Cerebellar cortex (tissue), 1 donor: Measurements from ENCODE around the gene RFWD3.
"Not testable (repeated sequence)": the region's sequence is repeated elsewhere in the genome, so short reads cannot be mapped to it uniquely, and the experiment has no call there.

ENCODE experiments used
- DNase-seq: peaks from one replicate; pipeline ENCODE4 v3.0.0-alpha.2; 2015; ENCODE audit warnings: low spot score

Gene RFWD3

DNA sequence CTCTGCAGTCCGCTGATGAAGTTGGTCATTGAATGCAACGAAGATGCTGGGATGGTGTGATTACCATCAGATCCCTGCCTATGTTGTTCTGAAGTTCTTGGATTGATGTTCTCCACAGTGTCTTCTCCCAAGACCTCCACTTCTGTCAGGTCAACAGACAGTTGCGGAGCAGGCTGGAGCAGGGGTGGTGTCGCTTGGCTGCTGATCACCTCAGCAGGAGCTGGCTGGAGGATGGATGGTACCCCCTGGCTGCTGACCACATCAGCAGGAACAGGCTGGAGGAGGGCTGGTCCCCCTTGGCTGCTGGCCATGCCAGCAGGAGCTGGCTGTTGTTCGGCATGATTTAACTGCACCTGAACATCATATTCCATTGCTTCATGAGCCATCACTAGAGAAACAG is 5.6 kb downstream of the RFWD3 start:
- DNase-seq, result no peak

DNA sequence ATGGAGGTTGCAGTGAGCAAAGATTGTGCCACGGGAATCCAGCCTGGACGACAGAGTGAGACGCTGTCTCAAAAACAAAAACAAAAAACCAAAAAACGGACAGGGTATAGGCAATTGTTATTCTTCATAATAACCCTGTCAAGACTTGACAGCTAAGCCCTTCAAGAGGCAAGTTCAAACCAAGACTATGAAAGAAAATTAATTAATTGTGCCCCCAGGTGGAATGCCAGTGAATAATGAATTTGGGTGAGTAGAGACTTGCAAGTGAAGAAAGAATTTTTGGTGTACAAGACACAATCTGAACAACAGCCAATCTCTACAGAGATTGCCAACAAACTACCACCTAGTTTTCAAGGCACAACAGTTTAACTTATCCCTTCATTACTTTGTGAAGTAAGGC is 6.3 kb downstream of the RFWD3 start:
- no peak for DNase-seq

DNA sequence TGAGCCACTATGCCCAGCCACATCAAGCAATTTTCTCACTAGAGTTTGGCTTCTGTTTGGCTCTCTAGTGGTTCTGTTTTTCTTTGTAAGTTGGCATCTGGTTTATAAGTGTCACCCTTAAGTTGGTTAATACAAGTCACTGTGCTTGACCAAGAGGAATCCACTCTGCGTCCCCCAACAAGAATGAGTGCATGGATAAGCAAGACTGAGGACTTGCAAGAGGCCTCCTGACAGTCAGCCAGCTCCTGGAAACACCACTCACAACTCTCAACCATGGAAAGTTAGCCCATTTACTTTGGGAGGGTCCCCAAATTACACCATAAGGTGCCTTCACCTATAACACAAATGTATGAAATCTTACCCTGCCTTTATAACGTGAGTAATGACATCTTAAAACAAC is 7.6 kb downstream of the RFWD3 start:
- DNase-seq, result no peak

DNA sequence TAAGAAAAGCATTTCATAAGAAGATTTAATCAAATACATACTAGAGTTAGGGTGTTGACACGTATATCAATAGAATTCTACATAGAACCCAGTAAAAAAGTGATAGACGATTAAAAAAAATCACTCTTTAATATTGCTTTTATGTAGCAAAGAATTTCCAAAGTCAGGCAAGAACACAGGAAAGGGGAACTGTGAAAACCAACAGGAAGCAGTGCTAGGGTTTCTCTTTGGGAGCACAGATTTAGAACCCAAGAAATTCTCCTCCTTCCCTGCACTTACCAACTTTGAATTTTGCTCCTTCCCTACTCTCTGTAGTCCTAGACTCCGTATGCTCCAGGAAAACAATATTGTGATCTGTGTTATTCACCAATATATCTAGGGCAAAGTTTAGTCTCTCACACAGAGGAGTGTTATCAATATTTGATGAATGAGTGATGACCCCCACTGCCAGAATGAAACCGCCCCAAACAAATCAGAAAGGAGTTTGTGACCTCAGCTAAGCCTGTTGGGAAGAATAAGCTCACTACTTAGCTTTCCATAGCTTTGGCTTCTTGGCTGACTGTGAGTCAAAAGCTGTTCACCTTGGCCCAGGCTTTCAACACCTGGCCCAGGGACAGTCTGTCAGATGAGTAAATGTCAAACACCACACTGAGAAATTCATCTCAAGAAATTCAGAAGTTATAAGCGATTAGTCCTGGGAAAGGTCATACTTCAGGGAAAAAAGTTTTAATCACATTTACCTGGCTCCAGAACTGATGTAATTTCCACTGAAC is 8.6 kb downstream of the RFWD3 start:
- DNase-seq, result no peak

DNA sequence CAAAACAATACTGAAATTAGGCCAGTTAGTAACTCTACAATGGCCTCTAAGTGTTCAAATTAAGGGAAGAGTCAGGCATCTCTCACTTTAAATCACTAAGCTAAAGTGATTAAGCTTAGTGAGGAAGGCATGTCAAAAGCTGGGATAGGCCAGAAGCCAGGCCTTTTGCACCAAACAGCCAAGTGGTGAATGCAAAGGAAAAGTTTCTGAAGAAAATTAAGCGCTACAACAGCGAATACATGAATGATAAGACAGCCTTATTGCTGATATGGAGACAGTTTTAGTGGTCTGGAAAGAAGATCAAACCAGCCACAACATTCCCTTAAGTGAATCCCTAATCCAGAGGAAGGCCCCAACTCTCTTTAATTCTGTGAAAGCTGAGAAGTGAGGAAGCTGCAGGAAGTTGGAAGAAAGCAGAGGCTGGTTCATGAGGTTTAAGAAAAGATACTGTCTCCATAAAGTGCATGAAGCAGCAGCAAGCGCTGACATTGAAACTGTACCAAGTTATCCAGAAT is 12.1 kb downstream of the RFWD3 start:
- no peak for DNase-seq

DNA sequence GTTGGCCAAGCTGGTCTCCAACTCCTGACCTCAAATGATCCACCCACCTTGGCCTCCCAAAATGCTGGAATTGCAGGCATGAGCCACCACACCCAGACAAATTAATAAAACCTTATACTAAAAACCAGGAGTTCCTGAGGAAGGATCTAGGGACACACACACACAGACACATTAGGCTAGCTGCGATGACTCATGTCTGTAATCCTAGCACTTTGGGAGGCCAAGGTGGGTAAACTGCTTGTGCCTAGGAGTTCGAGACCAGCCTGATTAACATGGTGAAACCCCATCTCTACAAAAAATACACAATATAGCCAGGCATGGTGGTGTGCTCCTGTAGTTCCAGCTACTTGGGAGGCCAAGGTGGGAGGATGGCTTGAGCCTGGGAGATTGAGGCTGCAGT is 13.8 kb downstream of the RFWD3 start:
- not testable (repeated sequence) for DNase-seq

GRCh38 chr16:74652249-74652648 is 14.4 kb downstream of the RFWD3 start:
- DNase-seq, result no peak

DNA sequence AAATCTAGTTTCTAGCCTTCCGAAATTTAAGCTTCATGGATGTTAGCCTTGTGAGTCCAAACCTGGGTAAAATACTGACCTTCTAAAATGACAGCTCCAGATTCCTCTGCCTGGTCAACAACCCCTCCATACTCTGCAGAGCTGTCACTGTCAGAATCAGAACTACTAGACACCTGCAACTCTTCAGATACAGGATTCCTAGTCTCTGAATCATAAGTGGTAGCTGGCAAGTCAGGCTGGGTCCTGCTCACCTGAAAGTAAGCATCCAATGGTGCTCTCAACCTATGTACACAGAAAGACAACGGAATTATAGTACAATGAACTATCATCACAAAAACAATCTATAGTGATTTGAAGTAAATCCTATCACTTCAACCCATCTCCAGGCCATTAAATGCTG is 14.8 kb downstream of the RFWD3 start:
- no peak for DNase-seq

DNA sequence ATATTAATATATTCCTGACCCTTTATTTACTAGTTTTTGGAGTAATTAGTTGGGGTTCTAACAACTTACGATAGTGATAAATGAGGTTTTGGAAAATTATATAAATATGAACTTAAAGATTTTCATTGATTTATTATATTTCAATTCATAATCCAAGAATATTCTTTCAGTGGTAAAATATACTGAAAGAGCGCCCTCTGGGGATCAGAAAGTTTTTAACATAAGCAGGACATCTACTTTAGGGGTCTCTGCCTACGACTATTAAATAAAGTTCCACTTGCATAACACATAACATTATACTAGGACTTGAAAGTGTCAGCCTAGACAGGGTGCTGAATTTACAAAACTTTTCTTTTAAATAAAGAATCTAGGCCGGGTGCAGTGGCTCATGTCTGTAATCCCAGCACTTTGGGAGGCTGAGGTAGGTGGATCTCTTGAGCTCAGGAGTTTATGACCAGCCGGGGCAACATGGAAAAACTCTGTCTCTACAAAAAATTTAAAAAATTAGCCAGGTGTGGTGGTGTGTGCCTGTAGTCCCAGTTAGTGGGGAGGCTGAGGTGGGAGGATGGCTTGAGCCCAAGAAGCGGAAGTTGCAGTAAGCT is 15.6 kb downstream of the RFWD3 start:
- DNase-seq, result peak; percentile 16

DNA sequence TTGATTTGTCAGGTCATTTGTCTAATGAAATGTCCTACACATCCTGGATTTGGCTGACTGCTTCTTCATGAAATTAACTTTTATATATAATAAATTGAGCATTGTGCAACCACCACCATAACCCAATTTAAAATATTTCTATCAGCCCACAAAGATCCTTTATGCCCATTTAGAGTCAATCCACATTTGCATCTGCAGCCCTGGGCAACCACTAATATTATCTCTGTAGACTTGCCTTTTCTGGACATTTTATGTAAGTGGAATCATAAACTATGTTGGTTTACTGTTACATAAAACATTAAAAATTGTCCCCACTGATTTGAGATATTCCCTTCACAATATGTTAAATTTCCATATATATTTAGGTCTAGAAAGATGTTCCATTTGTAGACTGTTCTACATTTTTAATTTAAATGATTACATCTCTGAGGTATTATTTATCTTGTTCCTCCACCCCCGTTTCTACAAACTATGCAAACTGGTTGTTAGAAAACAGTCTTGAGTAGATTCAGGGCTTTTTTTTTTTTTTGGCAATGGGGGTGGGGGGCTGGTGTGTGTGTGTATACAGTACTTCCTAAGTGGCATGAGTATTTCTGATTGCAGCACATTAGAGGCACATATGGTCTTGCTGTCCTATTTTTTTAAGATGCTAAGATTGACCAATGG is 16.7 kb downstream of the RFWD3 start:
- no peak for DNase-seq

GRCh38 chr16:74641969-74642368 is 24.7 kb downstream of the RFWD3 start:
- no peak for DNase-seq

GRCh38 chr16:74637742-74638453 is 28.8 kb downstream of the RFWD3 start:
- DNase-seq, result no peak

DNA sequence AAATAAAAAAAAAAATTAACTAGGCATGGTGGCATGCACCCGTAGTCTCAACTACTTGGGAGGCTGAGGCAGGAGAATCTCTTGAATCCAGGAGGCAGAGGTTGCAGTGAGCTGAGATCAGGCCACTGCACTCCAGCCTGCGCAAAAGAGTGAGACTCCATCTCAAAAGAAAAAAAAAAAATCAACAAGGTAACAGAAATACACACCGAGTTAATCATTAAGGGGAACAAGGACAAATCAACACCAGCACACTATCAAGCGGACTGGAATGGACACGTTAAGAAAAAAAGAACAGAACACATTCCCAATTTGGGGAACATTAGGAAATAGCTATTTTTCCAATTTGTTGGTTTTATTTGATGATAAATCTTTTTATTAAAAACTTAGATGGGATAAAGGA is 31.4 kb downstream of the RFWD3 start:
- no peak for DNase-seq

- no peak for DNase-seq
Measured at GRCh38 chr16:74633686-74634085, 33.0 kb downstream of the RFWD3 start.

DNA sequence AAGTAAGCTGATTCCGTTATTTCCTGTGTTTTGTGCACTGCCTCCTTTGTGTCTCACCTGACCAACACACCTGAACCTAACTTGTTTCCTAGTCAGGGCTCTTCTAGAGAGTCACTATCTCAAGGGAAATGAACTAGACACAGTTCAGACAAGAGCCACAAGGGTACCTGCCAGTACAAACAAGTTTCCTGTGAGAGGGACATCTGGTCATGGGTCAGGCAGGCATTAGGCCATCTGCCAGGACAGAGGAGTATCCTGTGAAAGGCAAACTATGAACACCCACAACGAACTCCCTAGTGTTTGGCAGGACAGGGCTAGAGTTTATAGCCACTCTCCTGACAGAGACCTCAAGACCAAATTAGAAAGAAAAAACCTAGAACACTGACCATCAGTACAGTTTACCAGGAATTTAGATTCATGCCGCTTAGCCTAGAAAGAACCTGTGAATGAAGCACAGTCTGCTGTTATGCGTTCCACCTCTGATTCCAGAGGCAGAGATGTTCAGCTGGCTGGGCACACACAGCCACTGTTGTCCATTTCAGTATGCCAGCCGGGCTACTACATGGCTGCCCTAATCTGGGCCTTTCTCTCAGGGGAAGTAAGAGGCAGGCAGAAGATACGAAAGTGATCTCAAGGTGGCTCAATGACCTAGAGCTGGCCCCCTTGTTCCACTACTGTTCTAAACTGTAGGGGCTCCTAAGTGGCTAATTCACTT is 39.0 kb downstream of the RFWD3 start:
- no peak for DNase-seq

- no peak for DNase-seq
Measured at GRCh38 chr16:74626741-74627416, 39.8 kb downstream of the RFWD3 start.

GRCh38 chr16:74625500-74626350 is 41.0 kb downstream of the RFWD3 start:
- no peak for DNase-seq

- DNase-seq, result no peak
Measured at GRCh38 chr16:74623839-74624235, 42.8 kb downstream of the RFWD3 start.

- peak; percentile 79 for DNase-seq
Measured at GRCh38 chr16:74623214-74623838, 43.4 kb downstream of the RFWD3 start.

DNA sequence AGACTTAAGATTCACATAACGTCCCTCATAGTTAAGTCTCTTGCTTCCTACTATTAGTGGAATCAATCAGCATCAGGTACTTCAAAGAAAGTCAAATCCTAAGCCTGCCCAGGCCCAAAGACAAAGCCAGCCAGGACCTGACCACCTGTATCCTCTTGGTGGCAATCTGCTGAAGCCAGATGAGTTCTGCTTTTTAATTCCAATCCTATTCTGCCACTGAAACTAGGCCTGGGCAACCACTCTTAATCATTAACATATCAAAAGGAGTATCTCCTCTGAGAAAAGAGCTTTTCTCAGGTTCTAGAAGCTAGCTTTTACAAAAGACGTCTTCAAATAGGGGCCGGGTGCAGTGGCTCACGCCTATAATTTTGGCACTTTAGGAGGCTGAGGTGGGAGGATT is 44.7 kb downstream of the RFWD3 start:
- no peak for DNase-seq
